SK-MEL-5 (cell line): ENCODE results near the gene DPP6. TPM values are rescaled to one million over a fixed set of nuclear protein-coding genes. Genes with fewer than 3 reads are reported as not detected.
"Not testable (repeated sequence)": the region's sequence is repeated elsewhere in the genome, so short reads cannot be mapped to it uniquely, and the experiment has no call there.

ENCODE experiments used
- DNase-seq: peaks from one replicate; pipeline ENCODE4 v3.0.0-alpha.2; 2016; ENCODE audit warnings: low read depth, low spot score
- in situ Hi-C: cut with HindIII; loops from 2 replicates; pipeline ENCODE4 v1.10.0; 2016; ENCODE audit warnings: low sequenced_read_pairs, high pct_unique_total_duplicates, low pct_unique_long_range_greater_than_20kb
- total RNA-seq: library from RNA; depleted of rRNA; stranded (reverse); fragments of >200 nt; shearing (Covaris generic); gene quantifications from 2 replicates; pipeline ENCODE4 v1.2.3, GENCODE V29; 2014

Gene DPP6
- total RNA-seq, 1 experiment from 2014 or later, result 0.87 TPM

GRCh38 chr7:154672659-154673415 lies 620.6 kb downstream of the DPP6 start:
- in situ Hi-C loops, result no loop called here
- no peak for DNase-seq

DNA sequence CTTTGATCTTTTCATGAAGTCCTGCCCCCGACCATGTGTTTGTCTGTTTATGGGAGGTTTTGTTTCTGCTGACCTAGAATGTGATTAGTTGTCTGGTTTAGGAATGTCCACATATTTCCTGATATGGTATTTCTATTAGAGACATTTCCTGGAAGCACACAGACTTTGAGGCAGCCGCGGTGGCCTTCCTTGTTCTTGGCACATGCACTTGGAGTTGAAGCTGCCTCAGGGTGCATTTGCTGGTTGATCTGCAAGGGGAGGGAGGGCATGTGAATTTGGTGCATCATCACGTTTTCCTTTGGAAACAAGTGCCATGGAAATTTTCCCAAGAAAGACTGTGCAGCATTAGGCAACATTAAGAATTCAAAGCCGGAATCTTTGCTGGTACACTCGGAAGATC lies 622.0 kb downstream of the DPP6 start:
- in situ Hi-C loops, result no loop called here
- no peak for DNase-seq

GRCh38 chr7:154675560-154675959 lies 623.4 kb downstream of the DPP6 start:
- DNase-seq, result no peak
- in situ Hi-C loops, result no loop called here

DNA sequence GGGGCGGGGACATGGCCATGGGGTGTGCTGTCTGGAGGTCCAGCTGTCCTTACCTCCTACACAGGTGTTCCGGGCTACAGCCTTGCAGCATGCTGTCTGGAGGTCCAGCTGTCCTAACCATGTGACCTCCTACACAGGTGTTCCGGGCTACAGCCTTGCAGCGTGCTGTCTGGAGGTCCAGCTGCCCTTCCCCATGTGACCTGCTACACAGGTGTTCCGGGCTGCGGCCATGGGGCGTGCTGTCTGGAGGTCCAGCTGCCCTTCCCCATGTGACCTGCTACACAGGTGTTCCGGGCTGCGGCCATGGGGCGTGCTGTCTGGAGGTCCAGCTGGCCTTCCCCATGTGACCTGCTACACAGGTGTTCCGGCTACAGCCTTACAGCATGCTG lies 623.8 kb downstream of the DPP6 start:
- in situ Hi-C loops, DNase-seq: not testable (repeated sequence)

DNA sequence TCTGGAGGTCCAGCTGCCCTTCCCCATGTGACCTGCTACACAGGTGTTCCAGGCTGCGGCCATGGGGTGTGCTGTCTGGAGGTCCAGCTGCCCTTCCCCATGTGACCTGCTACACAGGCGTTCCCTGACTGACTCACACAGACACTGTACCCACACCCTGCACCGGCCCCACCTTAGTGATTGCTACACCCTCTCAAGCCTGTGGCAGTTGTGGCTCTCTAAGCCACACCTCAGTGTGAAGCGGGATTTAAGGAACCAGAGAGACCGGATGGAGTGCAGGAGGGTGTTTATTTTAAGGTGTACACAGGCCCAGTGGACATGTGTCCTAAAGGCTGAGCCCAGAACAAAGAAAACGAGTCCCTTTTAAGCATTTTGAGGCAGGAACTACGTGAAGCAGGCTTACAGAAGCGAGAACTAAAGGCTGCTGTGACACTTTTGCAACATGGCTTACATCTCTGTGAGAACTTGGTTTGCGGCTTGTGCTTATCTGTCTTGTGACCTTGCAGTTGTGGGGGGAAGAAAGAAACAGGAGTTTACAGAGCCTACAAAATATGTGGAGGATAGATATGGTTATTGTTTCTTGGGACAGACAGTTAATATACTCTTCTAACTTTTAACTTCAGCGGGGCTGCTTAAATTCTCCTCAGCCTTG lies 624.4 kb downstream of the DPP6 start:
- DNase-seq, result no peak
- in situ Hi-C loops, result no loop called here

- DNase-seq, result no peak
- in situ Hi-C loops, result no loop called here
Observed at GRCh38 chr7:154677454-154677853, 625.3 kb downstream of the DPP6 start.

DNA sequence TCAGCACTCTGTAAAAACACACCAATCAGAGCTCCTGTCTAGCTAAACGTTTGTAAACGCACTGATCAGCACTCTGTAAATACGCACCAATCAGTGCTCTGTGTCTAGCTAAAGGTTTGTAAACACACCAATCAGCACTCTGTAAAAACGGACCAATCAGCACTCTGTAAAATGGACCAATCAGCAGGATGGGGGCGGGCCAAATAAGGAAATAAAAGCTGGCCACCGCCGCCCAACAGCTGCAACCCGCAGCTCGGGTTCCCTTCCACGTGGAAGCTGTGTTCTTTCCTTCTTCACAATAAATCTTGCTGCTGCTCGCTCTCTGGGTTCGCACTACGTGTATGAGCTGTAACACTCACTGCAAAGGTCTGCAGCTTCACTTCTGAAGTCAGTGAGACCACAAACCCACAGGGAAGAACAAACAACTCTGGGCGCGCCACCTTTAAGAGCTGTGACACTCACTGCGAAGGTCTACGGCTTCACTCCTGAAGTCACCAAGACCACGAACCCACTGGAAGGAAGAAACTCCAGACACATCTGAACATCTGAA lies 625.9 kb downstream of the DPP6 start:
- in situ Hi-C loops, DNase-seq: not testable (repeated sequence)

DNA sequence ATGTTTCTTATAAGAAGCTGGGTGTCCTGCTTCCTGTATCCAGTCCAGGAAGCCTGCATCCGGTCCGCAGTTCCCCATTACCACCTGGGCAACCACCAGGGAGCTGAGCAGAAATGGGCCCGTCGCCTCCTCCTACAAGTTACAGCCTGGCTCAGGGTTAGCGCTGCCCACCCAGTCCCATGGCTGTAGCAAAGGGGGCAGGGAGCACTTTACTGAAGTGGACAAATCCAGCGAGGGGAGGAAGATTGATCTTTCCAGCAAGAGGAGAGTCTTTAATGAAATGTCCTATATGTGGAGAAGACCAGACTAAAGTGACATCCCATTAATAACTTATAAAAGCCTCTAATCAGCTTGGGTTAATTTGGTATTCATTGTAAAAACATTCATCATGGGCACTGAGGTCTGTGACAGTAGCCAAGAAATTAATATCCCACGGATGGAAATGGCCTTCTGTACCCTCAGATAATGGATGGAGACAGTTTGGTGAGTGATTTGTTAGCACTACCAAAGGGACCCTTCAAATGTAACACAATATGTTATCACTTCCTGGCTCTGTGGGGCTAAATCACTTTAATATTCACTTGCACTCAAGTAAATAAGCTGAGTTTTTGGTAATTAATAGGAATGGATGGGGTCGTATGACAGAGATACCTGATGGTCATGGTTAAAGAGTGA lies 627.3 kb downstream of the DPP6 start:
- DNase-seq, result no peak
- in situ Hi-C loops, result no loop called here

DNA sequence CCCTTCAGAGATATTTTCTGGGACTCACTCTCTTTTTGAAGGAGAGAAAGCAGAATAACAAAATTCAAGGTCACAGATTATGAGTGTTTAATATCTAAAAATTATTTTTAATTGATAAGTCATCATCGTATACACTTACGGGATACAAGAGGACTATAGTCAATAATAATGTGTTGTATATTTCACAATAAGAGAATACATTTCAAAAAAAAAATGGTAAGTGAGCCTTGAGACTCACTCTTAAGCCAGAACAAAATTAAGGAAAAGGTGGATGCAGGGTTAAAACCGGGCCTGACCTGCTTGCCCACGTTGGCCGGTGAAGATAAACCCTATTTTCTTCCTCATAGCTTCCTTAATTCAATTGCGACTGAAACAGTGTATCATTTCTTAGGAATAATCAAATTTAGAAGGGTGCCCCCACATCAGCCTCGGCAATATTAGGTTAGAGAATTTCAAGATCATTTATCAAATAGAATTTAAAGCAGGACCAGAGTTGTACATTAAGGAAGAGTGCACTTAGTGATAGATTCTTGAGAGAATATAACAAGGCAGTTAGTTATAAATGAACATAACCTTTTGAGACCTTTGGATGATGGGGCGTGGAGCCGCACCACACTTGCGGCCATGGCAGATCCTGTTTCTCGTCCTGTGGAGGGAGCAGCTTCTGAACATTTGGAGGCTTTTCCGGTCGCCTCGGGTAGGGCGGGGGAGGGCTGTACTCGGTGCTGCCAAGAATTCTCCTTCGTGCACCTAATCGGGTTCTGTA lies 628.9 kb downstream of the DPP6 start:
- in situ Hi-C loops, result no loop called here
- no peak for DNase-seq

GRCh38 chr7:154682003-154682402 lies 629.8 kb downstream of the DPP6 start:
- no peak for DNase-seq
- in situ Hi-C loops, result no loop called here

DNA sequence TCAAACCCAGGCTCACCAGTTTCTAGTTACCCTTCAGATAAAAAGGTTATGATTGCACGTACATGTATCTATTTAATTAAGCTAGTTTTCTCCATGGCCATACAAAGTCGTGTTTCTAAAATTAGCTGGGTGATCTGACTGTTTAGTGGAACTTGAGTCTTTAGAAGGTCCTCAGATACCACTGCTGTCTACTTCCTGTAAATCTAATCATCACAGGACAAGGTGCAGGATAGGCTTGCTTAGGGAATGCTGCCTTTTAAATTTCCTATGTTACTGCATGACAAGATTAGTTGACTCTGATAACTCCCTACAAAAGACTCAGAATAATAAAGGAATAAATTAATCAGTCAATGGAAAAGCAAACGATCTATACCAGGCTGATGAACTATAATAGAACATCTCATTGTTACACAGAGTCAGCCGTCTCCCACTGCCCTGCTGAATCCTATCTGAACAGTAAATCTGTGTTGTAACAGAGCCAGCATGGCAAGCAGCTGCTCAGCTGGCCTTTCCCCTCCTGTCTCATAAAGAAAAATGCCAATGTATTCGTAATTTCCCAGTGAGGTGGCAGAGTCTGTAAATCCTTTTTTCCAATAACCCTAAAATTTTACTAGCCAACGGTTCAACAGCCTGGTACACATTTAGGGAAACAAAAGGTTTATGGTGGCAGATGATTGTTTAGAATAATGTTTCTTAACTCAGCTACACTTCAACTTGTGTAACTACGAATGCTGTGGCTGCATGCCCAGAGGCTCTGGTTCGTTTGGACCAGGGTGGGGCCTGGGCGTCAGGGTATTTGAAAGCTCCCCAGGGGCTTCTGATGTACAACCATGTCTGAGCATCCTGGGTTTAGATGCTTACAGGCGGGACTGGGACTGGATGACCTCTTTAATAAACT lies 632.7 kb downstream of the DPP6 start:
- in situ Hi-C loops, result no loop called here
- DNase-seq, result no peak

DNA sequence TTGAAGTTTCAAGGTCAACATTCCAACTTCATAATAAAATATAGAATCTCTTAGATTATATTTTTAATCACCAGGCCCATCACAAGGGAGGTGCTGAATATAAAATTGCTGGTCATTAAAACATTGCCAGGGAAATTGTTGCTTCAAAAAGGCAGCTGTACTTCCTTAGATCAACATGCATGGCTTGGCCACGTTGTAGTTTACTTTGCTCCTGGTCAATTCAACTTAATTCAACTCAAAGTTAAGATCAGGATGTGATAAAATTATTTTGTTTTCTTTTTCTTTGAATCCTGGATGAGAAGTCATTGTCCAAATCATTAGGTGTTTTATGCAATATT lies 633.3 kb downstream of the DPP6 start:
- in situ Hi-C loops, result no loop called here
- no peak for DNase-seq

GRCh38 chr7:154686305-154686704 lies 634.1 kb downstream of the DPP6 start:
- in situ Hi-C loops, result no loop called here
- no peak for DNase-seq

DNA sequence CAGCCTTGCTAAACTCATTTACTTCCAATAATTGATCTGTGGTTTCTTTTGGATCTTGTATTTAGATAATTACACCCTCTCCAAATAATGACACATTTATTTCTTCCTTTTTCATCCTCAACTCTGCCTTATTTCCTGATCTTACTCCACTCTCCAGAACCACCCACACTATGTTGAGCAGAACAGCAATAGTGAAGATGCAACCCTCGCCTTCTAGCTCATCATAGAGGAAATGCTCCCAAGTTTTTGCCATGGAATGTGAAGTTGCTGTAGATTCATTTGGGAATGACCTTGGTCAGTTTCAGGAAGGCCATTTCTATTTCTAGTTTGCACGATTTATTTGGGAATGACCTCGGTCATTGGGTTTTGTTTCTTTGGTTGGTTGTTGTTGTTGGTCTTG lies 636.8 kb downstream of the DPP6 start:
- no peak for DNase-seq
- in situ Hi-C loops, result no loop called here

- in situ Hi-C loops, result no loop called here
- no peak for DNase-seq
Observed at GRCh38 chr7:154690411-154690810, 638.2 kb downstream of the DPP6 start.

- DNase-seq, result no peak
- in situ Hi-C loops, result no loop called here
Observed at GRCh38 chr7:154693661-154694060, 641.5 kb downstream of the DPP6 start.

GRCh38 chr7:154695836-154696235 lies 643.6 kb downstream of the DPP6 start:
- in situ Hi-C loops, result no loop called here
- no peak for DNase-seq
